PFSK-1 (cell line): Measurements from ENCODE around the gene AMPD2.

Source experiments
- POLR2AphosphoS5 ChIP-seq: IDR thresholded peaks from 2 replicates; pipeline ENCODE4 v1.6.1; 2012; ENCODE audit warnings: low read depth, mild to moderate bottlenecking, control low read depth, low read length, moderate library complexity
- SIN3A ChIP-seq: IDR thresholded peaks from 2 replicates; pipeline ENCODE4 v1.6.1; 2012; ENCODE audit warnings: mild to moderate bottlenecking, low read length, moderate library complexity, borderline replicate concordance; ENCODE audit not compliant: insufficient read depth
- TAF1 ChIP-seq: IDR thresholded peaks from 2 replicates; pipeline ENCODE4 v1.6.1; 2012; ENCODE audit warnings: low read length, control low read depth, borderline replicate concordance; ENCODE audit not compliant: insufficient read depth
- TF ChIP-seq, protein P1 (sequence below), 2 experiments: IDR thresholded peaks; 2 replicates each; pipeline versions ENCODE4 v1.6.1 to v1.8.0; 2011 to 2012; ENCODE audit warnings: low read depth in 2 of 2, low read length in 2 of 2, control low read depth in 1 of 2, inconsistent platforms in 1 of 2, mild to moderate bottlenecking in 1 of 2, moderate library complexity in 1 of 2; ENCODE audit not compliant: insufficient read depth in 1 of 2

DNA sequence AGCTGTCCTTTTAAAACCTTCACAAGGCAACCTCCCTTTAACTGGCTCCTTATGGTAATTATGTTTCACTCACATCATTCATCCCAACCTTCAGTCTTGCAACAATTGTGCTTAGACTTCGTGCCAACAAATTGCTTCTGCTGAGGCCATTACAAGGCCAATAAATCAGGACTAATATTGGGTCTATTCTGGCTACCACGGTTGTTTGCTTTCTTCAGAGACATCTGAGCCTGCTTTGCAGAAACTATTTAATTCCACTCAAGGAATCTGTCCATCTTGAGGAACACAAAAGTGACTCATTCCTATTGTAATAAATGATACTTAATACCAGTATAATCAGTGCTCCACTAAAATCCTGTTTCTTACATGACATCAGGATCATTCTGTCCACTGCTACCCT, 33.7 kb downstream of the AMPD2 start:
- no peak for TF ChIP-seq SIN3A
- TF ChIP-seq TAF1 = no peak
- no peak for TF ChIP-seq POLR2AphosphoS5
- TF ChIP-seq, protein P1, sequence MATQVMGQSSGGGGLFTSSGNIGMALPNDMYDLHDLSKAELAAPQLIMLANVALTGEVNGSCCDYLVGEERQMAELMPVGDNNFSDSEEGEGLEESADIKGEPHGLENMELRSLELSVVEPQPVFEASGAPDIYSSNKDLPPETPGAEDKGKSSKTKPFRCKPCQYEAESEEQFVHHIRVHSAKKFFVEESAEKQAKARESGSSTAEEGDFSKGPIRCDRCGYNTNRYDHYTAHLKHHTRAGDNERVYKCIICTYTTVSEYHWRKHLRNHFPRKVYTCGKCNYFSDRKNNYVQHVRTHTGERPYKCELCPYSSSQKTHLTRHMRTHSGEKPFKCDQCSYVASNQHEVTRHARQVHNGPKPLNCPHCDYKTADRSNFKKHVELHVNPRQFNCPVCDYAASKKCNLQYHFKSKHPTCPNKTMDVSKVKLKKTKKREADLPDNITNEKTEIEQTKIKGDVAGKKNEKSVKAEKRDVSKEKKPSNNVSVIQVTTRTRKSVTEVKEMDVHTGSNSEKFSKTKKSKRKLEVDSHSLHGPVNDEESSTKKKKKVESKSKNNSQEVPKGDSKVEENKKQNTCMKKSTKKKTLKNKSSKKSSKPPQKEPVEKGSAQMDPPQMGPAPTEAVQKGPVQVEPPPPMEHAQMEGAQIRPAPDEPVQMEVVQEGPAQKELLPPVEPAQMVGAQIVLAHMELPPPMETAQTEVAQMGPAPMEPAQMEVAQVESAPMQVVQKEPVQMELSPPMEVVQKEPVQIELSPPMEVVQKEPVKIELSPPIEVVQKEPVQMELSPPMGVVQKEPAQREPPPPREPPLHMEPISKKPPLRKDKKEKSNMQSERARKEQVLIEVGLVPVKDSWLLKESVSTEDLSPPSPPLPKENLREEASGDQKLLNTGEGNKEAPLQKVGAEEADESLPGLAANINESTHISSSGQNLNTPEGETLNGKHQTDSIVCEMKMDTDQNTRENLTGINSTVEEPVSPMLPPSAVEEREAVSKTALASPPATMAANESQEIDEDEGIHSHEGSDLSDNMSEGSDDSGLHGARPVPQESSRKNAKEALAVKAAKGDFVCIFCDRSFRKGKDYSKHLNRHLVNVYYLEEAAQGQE (IDR thresholded peaks at IDR 0.05; ENCODE audit: insufficient read depth in 1 of 2, low read depth in 2 of 2, low read length in 2 of 2) = no peak
